Osteoblast (primary cell): ENCODE data around the gene CMKLR1. TPM values are rescaled to one million over a fixed set of nuclear protein-coding genes. Genes with fewer than 3 reads are reported as not detected.

Source experiments
- DNase-seq: peaks from one replicate; pipeline ENCODE4 v3.0.0; 2011; ENCODE audit warnings: low spot score, mixed read lengths; ENCODE audit not compliant: insufficient read length; ENCODE audit errors: missing footprints
- H2AFZ ChIP-seq: 2 replicates; pipeline ENCODE4 v1.6.0; 2011; ENCODE audit warnings: mild to moderate bottlenecking, low read length
- H3K27ac ChIP-seq: 2 replicates; pipeline ENCODE4 v1.5.1; 2011; ENCODE audit warnings: mild to moderate bottlenecking, low read depth, low read length, moderate library complexity
- H3K27me3 ChIP-seq: 2 replicates; pipeline ENCODE4 v1.6.0; 2012; ENCODE audit warnings: mild to moderate bottlenecking, control low read depth, inconsistent platforms, low read length, moderate library complexity; ENCODE audit not compliant: insufficient read depth
- H3K36me3 ChIP-seq: 2 replicates; pipeline ENCODE4 v1.5.1; 2011; ENCODE audit warnings: mild to moderate bottlenecking, low read length, control low read depth, moderate library complexity; ENCODE audit not compliant: insufficient read depth
- H3K4me1 ChIP-seq: 2 replicates; pipeline ENCODE4 v1.5.1; 2011; ENCODE audit warnings: mild to moderate bottlenecking, low read length, control low read depth, moderate library complexity; ENCODE audit not compliant: insufficient read depth
- H3K4me2 ChIP-seq: 2 replicates; pipeline ENCODE4 v1.6.0; 2011; ENCODE audit warnings: mild to moderate bottlenecking, low read length; ENCODE audit not compliant: insufficient read depth
- H3K4me3 ChIP-seq: fragments of 200-600 bp; sonication (generic); 3 replicates; pipeline ENCODE4 v1.5.1; 2012; ENCODE audit warnings: mild to moderate bottlenecking, low read length, inconsistent platforms; ENCODE audit not compliant: insufficient read depth
- H3K79me2 ChIP-seq: 2 replicates; pipeline ENCODE4 v1.6.0; 2012; ENCODE audit warnings: mild to moderate bottlenecking, low read length, control low read depth, inconsistent platforms; ENCODE audit not compliant: insufficient read depth
- H3K9me3 ChIP-seq: 2 replicates; pipeline ENCODE4 v1.5.1; 2011; ENCODE audit warnings: low read depth, low read length, control low read depth
- H4K20me1 ChIP-seq: 2 replicates; pipeline ENCODE4 v1.6.0; 2012; ENCODE audit warnings: mild to moderate bottlenecking, low read length, control low read depth; ENCODE audit not compliant: insufficient read depth
- CTCF ChIP-seq: IDR thresholded peaks from 2 replicates; pipeline ENCODE4 v1.5.1; 2011; ENCODE audit warnings: mild to moderate bottlenecking, low read depth, low read length, moderate library complexity; ENCODE audit errors: extremely low read depth
- total RNA-seq: library from RNA; depleted of rRNA; stranded (reverse); fragments of >200 nt; gene quantifications from 2 replicates; pipeline ENCODE4 v1.2.3, GENCODE V29; 2012

The CMKLR1 gene
- total RNA-seq, 1 donor, result 9.8 TPM

- Histone ChIP-seq H3K4me2 (peak overlapping the region; percentile 77), H3K36me3 (no peaks in the 10 kb centered on the region), H3K27me3 (no peaks in the 10 kb centered on the region), H2AFZ (no peak overlapping the region), H3K4me1 (peaks cover 38% of the 10 kb centered on the region), H3K4me3 (peak overlapping the region; percentile 70), H3K79me2 (peaks cover 4% of the 10 kb centered on the region), H4K20me1 (no peaks in the 10 kb centered on the region), H3K27ac (no peak overlapping the region), H3K9me3 (no peaks in the 10 kb centered on the region)
- DNase-seq, result peak; percentile 88
- peak; percentile 66 for TF ChIP-seq CTCF
These were observed 1.6 kb downstream of the CMKLR1 start for GRCh38 chr12:108337235-108338223.

GRCh38 chr12:108335349-108336119 lies 3.6 kb downstream of the CMKLR1 start:
- no peaks in the 10 kb centered on the region for H4K20me1 ChIP-seq
- no peak overlapping the region for H3K27ac ChIP-seq
- H2AFZ ChIP-seq, result no peak overlapping the region
- peaks cover 4% of the 10 kb centered on the region for H3K79me2 ChIP-seq
- H3K27me3 ChIP-seq, result no peaks in the 10 kb centered on the region
- H3K4me1 ChIP-seq, result peaks cover 40% of the 10 kb centered on the region
- no peak for DNase-seq
- no peak overlapping the region for H3K4me3 ChIP-seq
- no peak overlapping the region for H3K4me2 ChIP-seq
- no peaks in the 10 kb centered on the region for H3K9me3 ChIP-seq
- TF ChIP-seq CTCF, result no peak
- no peaks in the 10 kb centered on the region for H3K36me3 ChIP-seq

GRCh38 chr12:108333898-108334699 lies 5.0 kb downstream of the CMKLR1 start:
- Histone ChIP-seq H3K4me3 (no peak overlapping the region), H3K27me3 (no peaks in the 10 kb centered on the region), H3K79me2 (peaks cover 4% of the 10 kb centered on the region), H3K4me2 (no peak overlapping the region), H3K27ac (peak overlapping the region; percentile 58), H3K4me1 (peaks cover 36% of the 10 kb centered on the region), H3K36me3 (peaks cover 12% of the 10 kb centered on the region), H3K9me3 (peaks cover 1% of the 10 kb centered on the region), H2AFZ (no peak overlapping the region), H4K20me1 (no peaks in the 10 kb centered on the region)
- TF ChIP-seq CTCF, result no peak
- peak; percentile 84 for DNase-seq
